Hepatocyte (in vitro differentiated cells): ENCODE data around the gene HMGCL. TPM values are rescaled to one million over a fixed set of nuclear protein-coding genes. Genes with fewer than 3 reads are reported as not detected.

ENCODE experiments used
- DNase-seq: peaks from one replicate; pipeline ENCODE4 v3.0.0-alpha.2; 2016; ENCODE audit warnings: low spot score
- H2AFZ ChIP-seq: fragments of 200-600 bp; sonication (generic); 2 replicates; pipeline ENCODE4 v1.6.0; 2016; ENCODE audit warnings: antibody characterized with exemption, mild to moderate bottlenecking
- H3K27ac ChIP-seq: fragments of 200-600 bp; sonication (generic); 2 replicates; pipeline ENCODE4 v1.5.1; 2016; ENCODE audit warnings: mild to moderate bottlenecking
- H3K27me3 ChIP-seq: fragments of 200-600 bp; sonication (generic); 2 replicates; pipeline ENCODE4 v1.6.1; 2016
- H3K36me3 ChIP-seq: fragments of 200-600 bp; sonication (generic); replicated peaks from 2 replicates; pipeline ENCODE4 v1.5.1; 2016; ENCODE audit warnings: low read depth; ENCODE audit not compliant: insufficient read depth
- H3K4me1 ChIP-seq: fragments of 200-600 bp; sonication (generic); 2 replicates; pipeline ENCODE4 v1.5.1; 2016; ENCODE audit warnings: mild to moderate bottlenecking, moderate library complexity; ENCODE audit not compliant: insufficient read depth
- H3K4me2 ChIP-seq: fragments of 200-600 bp; sonication (generic); 2 replicates; pipeline ENCODE4 v1.6.0; 2016
- H3K4me3 ChIP-seq: fragments of 200-600 bp; sonication (generic); 2 replicates; pipeline ENCODE4 v1.5.1; 2016; ENCODE audit warnings: mild to moderate bottlenecking
- H3K79me2 ChIP-seq: fragments of 200-600 bp; sonication (generic); 2 replicates; pipeline ENCODE4 v1.6.0; 2017; ENCODE audit warnings: mild to moderate bottlenecking
- H3K9me2 ChIP-seq: fragments of 200-600 bp; sonication (generic); replicated peaks from 2 replicates; pipeline ENCODE4 v1.6.0; 2017; ENCODE audit warnings: mild to moderate bottlenecking; ENCODE audit not compliant: insufficient read depth
- H3K9me3 ChIP-seq: fragments of 200-600 bp; sonication (generic); 2 replicates; pipeline ENCODE4 v1.5.1; 2016; ENCODE audit warnings: low read depth, mild to moderate bottlenecking
- H4K20me1 ChIP-seq: fragments of 200-600 bp; sonication (generic); 2 replicates; pipeline ENCODE4 v1.6.0; 2016; ENCODE audit warnings: mild to moderate bottlenecking; ENCODE audit not compliant: insufficient read depth, poor library complexity, severe bottlenecking
- EZH2 ChIP-seq: fragments of 200-600 bp; sonication (generic); IDR thresholded peaks from 2 replicates; pipeline ENCODE4 v1.6.1; 2016; ENCODE audit warnings: antibody characterized with exemption, mild to moderate bottlenecking, borderline replicate concordance
- EZH2phosphoT487 ChIP-seq: fragments of 200-600 bp; sonication (generic); IDR thresholded peaks from one replicate; pipeline ENCODE4 v1.6.1; 2018; ENCODE audit warnings: antibody characterized with exemption, mild to moderate bottlenecking, low read depth, moderate library complexity; ENCODE audit not compliant: unreplicated experiment, severe bottlenecking
- WGBS: methylation state at CpG from one replicate; pipeline ENCODE4 v1.1.6; 2016; ENCODE audit warnings: low lambda C conversion rate; ENCODE audit errors: missing lambda C conversion rate; 5-methylcytosine and 5-hydroxymethylcytosine counted together
- polyA plus RNA-seq: library from polyadenylated mRNA; unstranded; fragments of >200 nt; fragmentation: Nextera tagmentation; extraction: Ambion mirVana; gene quantifications from 2 replicates; pipeline ENCODE4 v1.2.1, GENCODE V29; 2016
- total RNA-seq: library from RNA; depleted of rRNA; stranded (reverse); fragments of >200 nt; gene quantifications from 2 replicates; pipeline ENCODE4 v1.2.3, GENCODE V29; 2014
- TF ChIP-seq, protein P1 (sequence below): fragments of 200-600 bp; sonication (generic); IDR thresholded peaks from 2 replicates; pipeline ENCODE4 v1.5.1; 2016; ENCODE audit warnings: antibody characterized with exemption, mild to moderate bottlenecking; ENCODE audit not compliant: poor library complexity

The HMGCL gene
- total and polyA plus RNA-seq, 2 experiments from 2014 or later: 78.5 to 90.7 TPM

DNA sequence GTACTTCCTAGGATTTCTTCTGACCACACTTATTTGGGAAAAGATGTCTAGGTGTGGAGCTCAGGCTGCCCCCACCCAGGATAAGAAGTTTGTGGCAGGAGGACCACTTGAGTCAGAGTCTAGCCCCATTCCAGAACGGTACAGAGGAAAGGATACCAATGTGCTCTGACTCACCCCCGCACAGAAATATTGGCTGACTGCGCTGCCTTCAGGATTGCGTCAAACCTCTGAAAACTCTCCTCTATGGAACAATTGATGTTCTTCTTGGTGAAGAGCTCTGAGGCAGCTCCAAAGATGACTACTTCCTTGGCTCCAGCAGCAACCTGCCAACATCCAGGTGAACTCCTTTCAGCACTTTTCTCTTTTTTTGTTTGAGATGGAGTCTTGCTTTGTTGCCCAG lies 11.2 kb downstream of the HMGCL start:
- H3K79me2 ChIP-seq: no peaks in the 10 kb centered on the region
- WGBS: 100% methylated on average over 4 of the region's 4 CpGs
- H3K27ac ChIP-seq: no peak overlapping the region
- no peak overlapping the region for H3K4me3 ChIP-seq
- no peaks in the 10 kb centered on the region for H4K20me1 ChIP-seq
- no peak overlapping the region for H3K4me2 ChIP-seq
- TF ChIP-seq, protein P1, sequence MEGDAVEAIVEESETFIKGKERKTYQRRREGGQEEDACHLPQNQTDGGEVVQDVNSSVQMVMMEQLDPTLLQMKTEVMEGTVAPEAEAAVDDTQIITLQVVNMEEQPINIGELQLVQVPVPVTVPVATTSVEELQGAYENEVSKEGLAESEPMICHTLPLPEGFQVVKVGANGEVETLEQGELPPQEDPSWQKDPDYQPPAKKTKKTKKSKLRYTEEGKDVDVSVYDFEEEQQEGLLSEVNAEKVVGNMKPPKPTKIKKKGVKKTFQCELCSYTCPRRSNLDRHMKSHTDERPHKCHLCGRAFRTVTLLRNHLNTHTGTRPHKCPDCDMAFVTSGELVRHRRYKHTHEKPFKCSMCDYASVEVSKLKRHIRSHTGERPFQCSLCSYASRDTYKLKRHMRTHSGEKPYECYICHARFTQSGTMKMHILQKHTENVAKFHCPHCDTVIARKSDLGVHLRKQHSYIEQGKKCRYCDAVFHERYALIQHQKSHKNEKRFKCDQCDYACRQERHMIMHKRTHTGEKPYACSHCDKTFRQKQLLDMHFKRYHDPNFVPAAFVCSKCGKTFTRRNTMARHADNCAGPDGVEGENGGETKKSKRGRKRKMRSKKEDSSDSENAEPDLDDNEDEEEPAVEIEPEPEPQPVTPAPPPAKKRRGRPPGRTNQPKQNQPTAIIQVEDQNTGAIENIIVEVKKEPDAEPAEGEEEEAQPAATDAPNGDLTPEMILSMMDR: no peak
- TF ChIP-seq EZH2phosphoT487: no peak
- TF ChIP-seq EZH2: no peak
- H3K9me2 ChIP-seq: no peaks in the 10 kb centered on the region
- H3K27me3 ChIP-seq: no peaks in the 10 kb centered on the region
- H3K36me3 ChIP-seq: no peaks in the 10 kb centered on the region
- H3K4me1 ChIP-seq: peaks cover 6% of the 10 kb centered on the region
- no peak overlapping the region for H2AFZ ChIP-seq
- DNase-seq: no peak
- H3K9me3 ChIP-seq: no peaks in the 10 kb centered on the region

DNA sequence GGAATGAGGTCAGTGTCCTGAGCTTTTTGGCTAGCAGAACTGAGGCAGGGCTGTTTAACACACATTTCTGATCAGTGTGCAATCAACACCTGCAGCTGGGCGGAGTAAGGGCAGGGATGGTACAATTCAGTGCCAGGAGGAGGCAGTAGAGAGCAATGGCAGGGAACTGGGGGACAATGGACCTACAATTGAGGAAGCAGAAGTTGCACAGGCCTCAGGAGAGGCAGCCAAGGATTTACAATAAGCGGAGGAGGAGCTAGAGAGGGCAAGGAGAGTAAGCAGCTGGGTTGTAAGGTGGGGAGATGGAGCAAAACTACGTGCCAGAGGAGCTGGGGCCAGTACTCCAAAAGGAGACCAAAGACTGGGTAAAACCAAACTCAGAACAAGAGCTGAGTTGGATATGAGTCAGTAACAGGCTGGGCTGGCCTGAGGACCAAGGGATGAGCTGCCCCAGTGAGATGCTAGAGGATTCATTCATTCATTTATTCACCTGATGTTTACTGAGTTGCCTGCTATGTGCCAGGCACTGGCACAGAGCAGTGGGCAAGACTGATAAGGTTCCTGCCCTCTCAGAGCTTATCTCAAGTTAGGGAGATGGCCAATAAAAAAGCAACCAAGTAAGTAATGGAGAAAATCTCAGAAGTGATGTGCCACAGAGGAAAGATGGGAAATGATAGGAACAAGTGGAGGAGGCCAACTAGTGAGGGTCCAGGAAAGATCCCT lies 14.2 kb downstream of the HMGCL start:
- peaks cover 6% of the 10 kb centered on the region for H3K4me1 ChIP-seq
- H3K27me3 ChIP-seq: no peaks in the 10 kb centered on the region
- TF ChIP-seq, protein P1: peak; percentile 44
- no peak for TF ChIP-seq EZH2phosphoT487
- H3K4me3 ChIP-seq: no peak overlapping the region
- no peaks in the 10 kb centered on the region for H3K36me3 ChIP-seq
- no peaks in the 10 kb centered on the region for H3K79me2 ChIP-seq
- H3K27ac ChIP-seq: peak overlapping the region; percentile 88
- peak; percentile 65 for DNase-seq
- no peak overlapping the region for H2AFZ ChIP-seq
- H3K9me3 ChIP-seq: no peaks in the 10 kb centered on the region
- no peaks in the 10 kb centered on the region for H4K20me1 ChIP-seq
- WGBS: 80% methylated on average over 3 of the region's 3 CpGs
- no peak overlapping the region for H3K4me2 ChIP-seq
- no peaks in the 10 kb centered on the region for H3K9me2 ChIP-seq

DNA sequence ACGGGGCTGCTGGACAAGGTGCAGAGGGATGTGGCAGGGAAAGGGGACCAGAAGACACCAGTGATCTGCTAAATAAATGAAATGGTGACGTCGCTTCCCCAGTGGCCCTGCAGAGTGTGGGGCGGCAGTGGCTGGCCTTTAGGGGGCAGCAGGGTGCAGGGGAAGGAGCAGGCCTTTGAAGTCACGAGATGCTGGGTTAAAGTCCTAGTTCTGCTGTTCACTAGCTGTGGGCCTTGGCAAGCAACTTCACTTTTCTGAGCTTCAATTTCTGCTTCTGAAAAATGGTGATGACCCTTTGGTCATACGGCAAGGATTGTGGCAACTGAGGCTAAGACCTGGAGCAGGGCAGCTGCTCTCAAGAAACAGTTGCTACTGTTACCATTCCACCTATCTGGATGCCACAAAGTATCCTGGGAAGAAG lies 15.5 kb downstream of the HMGCL start:
- TF ChIP-seq, protein P1: peak; percentile 64
- TF ChIP-seq EZH2: no peak
- H3K4me2 ChIP-seq: no peak overlapping the region
- H2AFZ ChIP-seq: no peak overlapping the region
- DNase-seq: peak; percentile 90
- WGBS: 27% methylated on average over 6 of the region's 6 CpGs
- no peaks in the 10 kb centered on the region for H3K9me2 ChIP-seq
- no peaks in the 10 kb centered on the region for H4K20me1 ChIP-seq
- H3K9me3 ChIP-seq: no peaks in the 10 kb centered on the region
- H3K4me1 ChIP-seq: peaks cover 6% of the 10 kb centered on the region
- H3K27me3 ChIP-seq: no peaks in the 10 kb centered on the region
- H3K79me2 ChIP-seq: no peaks in the 10 kb centered on the region
- no peaks in the 10 kb centered on the region for H3K36me3 ChIP-seq
- no peak overlapping the region for H3K4me3 ChIP-seq
- peak overlapping the region; percentile 88 for H3K27ac ChIP-seq
